Parathyroid adenoma (tissue), 2 donors: Measurements from ENCODE around the gene SPRING1.
A peak's percentile ranks its signal among the peaks of the same experiment; 100 is the strongest.

Source experiments
- H2AFZ ChIP-seq: fragments of 300-600 bp; sonication (generic); one replicate; pipeline ENCODE4 v1.7.0; 2017; ENCODE audit warnings: antibody characterized with exemption, mild to moderate bottlenecking
- H3K27ac ChIP-seq: fragments of 300-600 bp; sonication (generic); one replicate; pipeline ENCODE4 v1.7.0; 2017
- H3K27me3 ChIP-seq: fragments of 300-600 bp; sonication (generic); one replicate; pipeline ENCODE4 v1.7.0; 2017; ENCODE audit warnings: low read length; ENCODE audit not compliant: control insufficient read depth, insufficient read depth
- H3K36me3 ChIP-seq: fragments of 300-600 bp; sonication (generic); one replicate; pipeline ENCODE4 v1.7.0; 2017; ENCODE audit warnings: low read length; ENCODE audit not compliant: control insufficient read depth, insufficient read depth
- H3K4me1 ChIP-seq: fragments of 300-600 bp; sonication (generic); one replicate; pipeline ENCODE4 v1.7.0; 2017; ENCODE audit warnings: control low read depth
- H3K4me2 ChIP-seq: fragments of 300-600 bp; sonication (generic); one replicate; pipeline ENCODE4 v1.7.0; 2017; ENCODE audit warnings: low read length
- H3K4me3 ChIP-seq: fragments of 300-600 bp; sonication (generic); one replicate; pipeline ENCODE4 v1.7.0; 2017; ENCODE audit warnings: low read depth, low read length
- H3K79me2 ChIP-seq: fragments of 300-600 bp; sonication (generic); one replicate; pipeline ENCODE4 v1.7.0; 2017; ENCODE audit warnings: control low read depth
- H3K9ac ChIP-seq: fragments of 300-600 bp; sonication (generic); one replicate; pipeline ENCODE4 v1.7.0; 2017; ENCODE audit warnings: mild to moderate bottlenecking
- H3K9me3 ChIP-seq: fragments of 300-600 bp; sonication (generic); one replicate; pipeline ENCODE4 v1.7.0; 2017; ENCODE audit warnings: low read length; ENCODE audit not compliant: control insufficient read depth
- TF ChIP-seq, protein P1 (sequence below): fragments of 300-600 bp; sonication (generic); IDR thresholded peaks from one replicate; pipeline ENCODE4 v1.7.0; 2017; ENCODE audit warnings: antibody characterized with exemption, mild to moderate bottlenecking
- donor health status: primary hyperparathyroidism.

The SPRING1 gene

DNA sequence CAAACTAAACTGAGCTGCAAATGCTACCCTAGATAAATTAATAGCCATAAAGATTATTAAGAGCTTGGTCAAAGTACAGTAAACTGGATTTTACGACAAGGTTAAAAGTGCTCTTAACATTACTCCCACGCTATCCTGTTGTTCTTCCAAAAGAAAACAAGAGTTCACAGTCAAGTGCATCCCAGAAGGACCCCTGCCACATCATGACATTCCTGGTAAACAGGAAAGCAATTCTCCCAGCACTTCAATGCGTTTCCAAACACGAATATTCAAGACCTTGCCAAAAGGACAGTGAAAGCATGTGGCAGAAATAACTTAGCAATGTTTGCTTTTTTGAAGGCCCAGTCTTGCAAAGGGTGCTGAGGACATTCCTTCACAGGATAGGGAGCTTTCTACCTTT, 11.2 kb downstream of the SPRING1 start:
- Histone ChIP-seq H3K9ac (no peak overlapping the region), H3K27me3 (no peaks in the 10 kb centered on the region), H2AFZ (no peak overlapping the region), H3K4me3 (no peak overlapping the region), H3K4me2 (no peak overlapping the region), H3K79me2 (peaks cover 4% of the 10 kb centered on the region), H3K36me3 (no peaks in the 10 kb centered on the region), H3K9me3 (no peaks in the 10 kb centered on the region), H3K27ac (no peak overlapping the region), H3K4me1 (no peaks in the 10 kb centered on the region)
- TF ChIP-seq, protein P1, sequence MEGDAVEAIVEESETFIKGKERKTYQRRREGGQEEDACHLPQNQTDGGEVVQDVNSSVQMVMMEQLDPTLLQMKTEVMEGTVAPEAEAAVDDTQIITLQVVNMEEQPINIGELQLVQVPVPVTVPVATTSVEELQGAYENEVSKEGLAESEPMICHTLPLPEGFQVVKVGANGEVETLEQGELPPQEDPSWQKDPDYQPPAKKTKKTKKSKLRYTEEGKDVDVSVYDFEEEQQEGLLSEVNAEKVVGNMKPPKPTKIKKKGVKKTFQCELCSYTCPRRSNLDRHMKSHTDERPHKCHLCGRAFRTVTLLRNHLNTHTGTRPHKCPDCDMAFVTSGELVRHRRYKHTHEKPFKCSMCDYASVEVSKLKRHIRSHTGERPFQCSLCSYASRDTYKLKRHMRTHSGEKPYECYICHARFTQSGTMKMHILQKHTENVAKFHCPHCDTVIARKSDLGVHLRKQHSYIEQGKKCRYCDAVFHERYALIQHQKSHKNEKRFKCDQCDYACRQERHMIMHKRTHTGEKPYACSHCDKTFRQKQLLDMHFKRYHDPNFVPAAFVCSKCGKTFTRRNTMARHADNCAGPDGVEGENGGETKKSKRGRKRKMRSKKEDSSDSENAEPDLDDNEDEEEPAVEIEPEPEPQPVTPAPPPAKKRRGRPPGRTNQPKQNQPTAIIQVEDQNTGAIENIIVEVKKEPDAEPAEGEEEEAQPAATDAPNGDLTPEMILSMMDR: no peak

DNA sequence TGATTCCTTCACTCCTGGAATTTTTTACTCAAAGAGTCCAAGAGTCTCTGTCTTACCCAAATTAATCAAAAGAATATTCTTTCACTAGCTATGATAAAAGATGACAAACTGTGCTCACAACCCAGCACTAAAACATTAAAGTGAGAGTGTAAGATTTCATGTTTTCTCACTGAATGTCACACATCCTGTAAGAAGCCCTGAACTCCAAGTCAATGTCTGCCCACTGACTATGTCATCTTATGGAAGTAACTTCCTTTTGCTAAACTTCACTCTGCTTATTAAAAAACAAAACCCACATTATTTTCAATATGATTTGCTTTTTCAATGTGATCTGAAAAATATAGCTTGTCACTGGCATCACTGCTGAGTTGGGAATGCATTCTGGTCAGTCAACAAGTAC, 15.6 kb downstream of the SPRING1 start:
- no peak overlapping the region for H3K27ac ChIP-seq
- H3K9ac ChIP-seq: no peak overlapping the region
- H3K79me2 ChIP-seq: peaks cover 2% of the 10 kb centered on the region
- no peak overlapping the region for H3K4me3 ChIP-seq
- H3K36me3 ChIP-seq: no peaks in the 10 kb centered on the region
- TF ChIP-seq, protein P1: no peak
- H3K9me3 ChIP-seq: no peaks in the 10 kb centered on the region
- peaks cover 6% of the 10 kb centered on the region for H3K4me1 ChIP-seq
- no peak overlapping the region for H3K4me2 ChIP-seq
- H3K27me3 ChIP-seq: no peaks in the 10 kb centered on the region
- no peak overlapping the region for H2AFZ ChIP-seq

DNA sequence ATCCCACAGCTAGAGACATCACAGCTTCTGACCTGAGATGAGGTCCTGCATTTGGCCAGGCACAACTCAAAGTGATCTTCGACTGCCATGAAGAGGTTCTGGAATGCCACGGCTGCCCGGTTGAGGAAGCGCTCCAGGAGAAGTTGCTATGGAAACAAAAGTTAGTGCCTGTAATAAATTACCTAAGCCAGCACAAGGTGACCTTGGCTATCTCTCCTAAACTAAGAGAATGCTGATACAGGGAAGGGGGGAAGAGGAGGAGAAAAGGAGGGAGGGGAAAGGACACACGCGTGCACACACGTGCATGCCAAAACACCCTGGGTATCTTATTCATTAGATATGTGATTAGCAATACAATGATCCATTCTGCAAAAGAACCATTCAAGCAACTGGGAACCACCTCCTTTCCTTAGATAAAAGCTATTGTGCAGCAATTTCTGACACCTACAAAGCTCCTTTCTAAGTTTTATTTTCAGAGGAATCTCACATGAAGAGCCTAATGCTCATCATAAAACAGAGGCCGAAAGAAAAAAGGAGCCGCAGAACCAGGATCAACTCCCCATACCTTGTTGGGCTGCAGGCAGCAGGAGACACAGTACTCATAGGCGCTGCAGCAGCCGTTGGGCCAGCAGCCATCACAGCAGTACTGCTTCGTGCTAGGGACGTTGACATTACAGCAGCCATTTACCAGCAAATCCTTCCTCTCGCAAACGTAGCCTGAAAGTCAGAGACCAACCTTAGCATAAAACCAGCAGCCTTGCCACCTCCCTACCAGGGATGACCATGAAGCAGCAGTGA, 17.9 kb downstream of the SPRING1 start:
- peak overlapping the region; percentile 8 for H2AFZ ChIP-seq

DNA sequence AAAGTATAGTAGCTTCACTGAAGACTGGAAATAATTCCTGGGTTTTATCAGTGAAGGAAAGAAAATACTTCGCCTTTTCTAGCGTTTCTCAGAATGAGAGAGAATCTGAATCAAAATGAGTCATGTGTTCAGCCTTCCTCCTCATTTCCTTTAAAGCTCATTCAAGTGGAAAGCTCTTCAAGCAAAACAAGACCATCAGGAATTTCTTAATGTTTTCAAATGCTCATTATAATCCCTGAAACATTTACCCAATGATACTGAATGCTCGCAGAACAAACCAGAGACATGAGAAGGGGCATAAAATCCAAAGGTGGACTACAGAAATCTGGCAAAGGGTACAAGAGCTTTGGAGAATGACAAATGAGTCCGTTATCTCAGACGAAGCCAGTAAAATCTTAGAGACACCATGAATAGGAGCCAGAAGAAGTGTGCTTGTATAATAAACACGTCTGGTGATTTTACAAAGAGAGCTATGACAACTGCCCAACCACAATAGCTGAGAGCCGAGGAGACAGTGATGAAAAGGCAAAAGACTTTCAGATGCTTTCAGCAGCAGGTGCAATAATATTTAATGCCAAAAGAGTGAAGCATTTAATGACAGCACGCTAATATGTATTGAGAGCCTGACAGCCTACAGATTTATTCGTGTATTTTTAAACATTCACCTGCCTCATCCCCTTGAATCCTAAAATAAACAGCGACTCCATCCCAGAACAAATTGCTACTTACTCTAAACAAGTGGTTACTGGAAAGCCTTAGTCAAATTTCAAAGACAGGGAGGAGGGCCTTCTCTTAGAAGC, 19.0 kb downstream of the SPRING1 start:
- Histone ChIP-seq H3K4me2 (no peak overlapping the region), H3K27me3 (no peaks in the 10 kb centered on the region), H3K4me3 (no peak overlapping the region), H3K9me3 (no peaks in the 10 kb centered on the region), H3K36me3 (no peaks in the 10 kb centered on the region), H3K4me1 (peaks cover 6% of the 10 kb centered on the region), H3K9ac (no peak overlapping the region), H2AFZ (no peak overlapping the region), H3K79me2 (peaks cover 2% of the 10 kb centered on the region), H3K27ac (peak overlapping the region; percentile 43)
- TF ChIP-seq, protein P1: no peak

More for the DNA sequence above, 17.9 kb downstream of the SPRING1 start:
- Histone ChIP-seq H3K9ac (no peak overlapping the region), H3K27me3 (no peaks in the 10 kb centered on the region), H3K9me3 (no peaks in the 10 kb centered on the region), H3K4me2 (no peak overlapping the region), H3K4me1 (peaks cover 6% of the 10 kb centered on the region), H3K36me3 (no peaks in the 10 kb centered on the region), H3K4me3 (no peak overlapping the region), H3K79me2 (peaks cover 2% of the 10 kb centered on the region), H3K27ac (peak overlapping the region; percentile 43)
- TF ChIP-seq, protein P1: no peak
